Liver (tissue), 9 donors: Measurements from ENCODE around the gene SRCAP. TPM values are rescaled to one million over a fixed set of nuclear protein-coding genes. Genes with fewer than 3 reads are reported as not detected.

Experiments
- DNase-seq: peaks from one replicate; pipeline ENCODE4 v3.0.0-alpha.2; 2017; ENCODE audit warnings: low spot score
- H3K27ac ChIP-seq, 2 donors: one replicate each; pipeline ENCODE4 v1.7.0; 2013; ENCODE audit warnings: inconsistent platforms in 2 of 2, low read length in 2 of 2, control low read depth in 1 of 2, low read depth in 1 of 2, mild to moderate bottlenecking in 1 of 2
- H3K27me3 ChIP-seq, 4 donors: one replicate each; pipeline versions ENCODE4 v1.6.1 to v1.7.0; 2013; ENCODE audit warnings: low read length in 3 of 4, inconsistent platforms in 1 of 4, mild to moderate bottlenecking in 1 of 4, moderate library complexity in 1 of 4; ENCODE audit not compliant: control insufficient read depth in 4 of 4, insufficient read depth in 4 of 4
- H3K36me3 ChIP-seq, 4 donors: one replicate each; pipeline versions ENCODE4 v1.6.1 to v1.7.0; 2013; ENCODE audit warnings: low read length in 3 of 4, mild to moderate bottlenecking in 3 of 4, low read depth in 1 of 4, moderate library complexity in 1 of 4; ENCODE audit not compliant: control insufficient read depth in 4 of 4, insufficient read depth in 3 of 4
- H3K4me1 ChIP-seq, 4 donors: one replicate each; pipeline versions ENCODE4 v1.6.1 to v1.7.0; 2013; ENCODE audit warnings: low read length in 3 of 4, mild to moderate bottlenecking in 3 of 4, moderate library complexity in 1 of 4; ENCODE audit not compliant: control insufficient read depth in 4 of 4, insufficient read depth in 4 of 4
- H3K4me3 ChIP-seq, 3 donors: one replicate each; pipeline versions ENCODE4 v1.6.1 to v1.7.0; 2013; ENCODE audit warnings: low read length in 3 of 3, control low read depth in 1 of 3, low read depth in 1 of 3, mild to moderate bottlenecking in 1 of 3
- H3K9ac ChIP-seq, 2 donors: one replicate each; pipeline ENCODE4 v1.7.0; 2013; ENCODE audit warnings: low read length in 2 of 2, mild to moderate bottlenecking in 2 of 2, moderate library complexity in 2 of 2, control low read depth in 1 of 2, low read depth in 1 of 2
- H3K9me3 ChIP-seq, 4 donors: one replicate each; pipeline versions ENCODE4 v1.6.1 to v1.7.0; 2013; ENCODE audit warnings: low read length in 3 of 4; ENCODE audit not compliant: control insufficient read depth in 4 of 4
- ATF3 ChIP-seq: IDR thresholded peaks from 2 replicates; pipeline ENCODE4 v1.6.1; 2016; ENCODE audit warnings: antibody characterized with exemption
- CTCF ChIP-seq: fragments of 150-350 bp; IDR thresholded peaks from 2 replicates; pipeline ENCODE4 v1.5.1; 2017; ENCODE audit warnings: improper control_type of control experiment, low read depth, low read length; ENCODE audit not compliant: missing input control
- EGR1 ChIP-seq, 2 donors: IDR thresholded peaks; 2 replicates each; pipeline ENCODE4 v1.6.1; 2016 to 2018; ENCODE audit warnings: antibody characterized with exemption in 2 of 2, low read depth in 2 of 2
- FOXA1 ChIP-seq: IDR thresholded peaks from 2 replicates; pipeline ENCODE4 v1.6.1; 2016; ENCODE audit warnings: antibody characterized with exemption
- GABPA ChIP-seq, 2 donors: IDR thresholded peaks in 1 of 2; conservative IDR thresholded peaks in 1 of 2; 2 replicates each; pipeline ENCODE4 v1.6.1; 2016; ENCODE audit warnings: antibody characterized with exemption in 2 of 2, mild to moderate bottlenecking in 1 of 2, moderate library complexity in 1 of 2
- HNF4A ChIP-seq, 2 donors: conservative IDR thresholded peaks; 2 replicates each; pipeline ENCODE4 v1.6.1; 2016; ENCODE audit warnings: antibody characterized with exemption in 2 of 2, mild to moderate bottlenecking in 2 of 2
- HNF4G ChIP-seq: IDR thresholded peaks from 2 replicates; pipeline ENCODE4 v1.6.1; 2016; ENCODE audit warnings: antibody characterized with exemption
- JUND ChIP-seq, 2 donors: IDR thresholded peaks; 2 replicates each; pipeline ENCODE4 v1.6.1; 2016; ENCODE audit warnings: antibody characterized with exemption in 2 of 2
- MAX ChIP-seq: IDR thresholded peaks from 2 replicates; pipeline ENCODE4 v1.6.1; 2016; ENCODE audit warnings: antibody characterized with exemption
- NR2F2 ChIP-seq: IDR thresholded peaks from 2 replicates; pipeline ENCODE4 v1.6.1; 2016; ENCODE audit warnings: antibody characterized with exemption
- RAD21 ChIP-seq, 2 donors: IDR thresholded peaks; 2 replicates each; pipeline ENCODE4 v1.6.1; 2016; ENCODE audit warnings: antibody characterized with exemption in 2 of 2, mild to moderate bottlenecking in 2 of 2
- REST ChIP-seq: IDR thresholded peaks from 2 replicates; pipeline ENCODE4 v1.6.1; 2016; ENCODE audit warnings: antibody characterized with exemption, mild to moderate bottlenecking
- RXRA ChIP-seq, 2 donors: IDR thresholded peaks; 2 replicates each; pipeline ENCODE4 v1.6.1; 2017 to 2018; ENCODE audit warnings: antibody characterized with exemption in 2 of 2, mild to moderate bottlenecking in 1 of 2
- SP1 ChIP-seq: IDR thresholded peaks from 2 replicates; pipeline ENCODE4 v1.6.1; 2018; ENCODE audit warnings: antibody characterized with exemption, mild to moderate bottlenecking
- TAF1 ChIP-seq: conservative IDR thresholded peaks from 2 replicates; pipeline ENCODE4 v1.6.1; 2016; ENCODE audit warnings: antibody characterized with exemption, mild to moderate bottlenecking
- YY1 ChIP-seq: IDR thresholded peaks from 2 replicates; pipeline ENCODE4 v1.6.1; 2016; ENCODE audit warnings: antibody characterized with exemption, mild to moderate bottlenecking
- ZBTB33 ChIP-seq: IDR thresholded peaks from 2 replicates; pipeline ENCODE4 v1.6.1; 2016; ENCODE audit warnings: antibody characterized with exemption
- WGBS: extraction: QIAGEN DNeasy Blood & Tissue Kit; methylation state at CpG from one replicate; pipeline ENCODE4 v1.1.7; 2013; 5-methylcytosine and 5-hydroxymethylcytosine counted together
- polyA plus RNA-seq, 2 donors: library from polyadenylated mRNA; stranded (reverse) in 1 of 2; unstranded in 1 of 2; fragments of 200-250 nt in 1 of 2; fragments of >200 nt in 1 of 2; fragmentation: Nextera tagmentation in 1 of 2; extraction: Ambion mirVana in 1 of 2; gene quantifications; one replicate each; pipeline versions ENCODE4 v1.2.1 to v1.2.3, GENCODE V29; 2013 to 2015
- total RNA-seq, 2 donors: library from RNA; depleted of rRNA; stranded (reverse); fragments of >200 nt; gene quantifications; one replicate each; pipeline ENCODE4 v1.2.3, GENCODE V29; 2014
- donor health status: healthy.
- donor health status: healthy.
- donor health status: healthy.
- donor health status: healthy.
- donor health status: healthy.

SRCAP gene
- total and polyA plus RNA-seq, 4 donors: 7.6 to 27.7 (median 17.7) TPM

DNA sequence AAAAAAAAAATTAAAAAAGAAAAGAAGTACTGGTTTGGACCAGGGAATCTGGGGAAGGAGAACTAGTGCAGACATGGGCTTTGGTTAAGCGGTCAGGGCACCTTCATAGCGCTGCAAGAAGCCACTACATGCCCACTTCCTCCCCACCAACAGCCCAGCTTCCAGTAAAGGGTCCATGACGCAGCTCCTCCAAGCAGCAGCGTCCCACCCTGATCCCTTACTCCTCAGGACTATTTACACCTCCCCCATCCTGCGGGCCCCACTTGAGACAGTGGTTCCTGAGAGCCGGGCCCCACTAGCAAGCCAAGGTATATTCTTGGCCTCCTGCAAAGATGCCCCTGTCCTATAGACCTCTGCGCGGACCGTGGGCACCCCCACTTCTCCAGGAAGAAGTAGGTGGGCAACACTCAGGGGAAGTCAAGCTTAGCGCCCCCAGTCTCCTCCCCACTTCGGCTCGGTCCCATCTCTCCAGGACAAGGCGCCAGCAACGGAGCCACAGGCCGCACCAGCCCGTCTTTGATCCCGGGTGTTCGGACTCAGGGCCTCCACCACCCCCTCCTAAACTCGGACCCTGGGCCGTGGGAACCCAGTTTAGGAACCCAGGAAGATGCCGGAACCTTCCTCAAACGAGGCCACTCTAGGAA is 49.1 kb upstream of the SRCAP start:
- TF ChIP-seq RAD21 (IDR thresholded peaks at IDR 0.05) (no peak), TAF1 (no peak), MAX (no peak), EGR1 (IDR thresholded peaks at IDR 0.05; ENCODE audit: low read depth in 2 of 2) (no peak), HNF4G (no peak), NR2F2 (no peak), SP1 (no peak), FOXA1 (no peak), RXRA (IDR thresholded peaks at IDR 0.05) (no peak), JUND (IDR thresholded peaks at IDR 0.05) (no peak), YY1 (no peak), GABPA (IDR thresholded peaks at IDR 0.05 in 1 of 2, conservative IDR thresholded peaks at IDR 0.05 in 1 of 2) (no peak), ZBTB33 (no peak), CTCF (no peak), REST (no peak), HNF4A (conservative IDR thresholded peaks at IDR 0.05) (no peak), ATF3 (no peak)
- peak overlapping the region; percentile 87 to 97 for H3K27ac ChIP-seq
- no peaks in the 10 kb centered on the region for H3K9me3 ChIP-seq
- H3K4me1 ChIP-seq: peaks cover 0 to 21% (median 9%) of the 10 kb centered on the region in 4 donors
- no peaks in the 10 kb centered on the region for H3K27me3 ChIP-seq
- H3K4me3 ChIP-seq: peak overlapping the region; percentile 27 to 82 (median 62)
- peak overlapping the region; percentile 34 to 82 for H3K9ac ChIP-seq
- DNase-seq: peak; percentile 46
- peaks cover 2 to 14% (median 9%) of the 10 kb centered on the region in 4 donors for H3K36me3 ChIP-seq
- WGBS: 47% methylated on average over 22 of the region's 22 CpGs
